Measurements from ENCODE around the gene CASP5.

The CASP5 gene

DNA sequence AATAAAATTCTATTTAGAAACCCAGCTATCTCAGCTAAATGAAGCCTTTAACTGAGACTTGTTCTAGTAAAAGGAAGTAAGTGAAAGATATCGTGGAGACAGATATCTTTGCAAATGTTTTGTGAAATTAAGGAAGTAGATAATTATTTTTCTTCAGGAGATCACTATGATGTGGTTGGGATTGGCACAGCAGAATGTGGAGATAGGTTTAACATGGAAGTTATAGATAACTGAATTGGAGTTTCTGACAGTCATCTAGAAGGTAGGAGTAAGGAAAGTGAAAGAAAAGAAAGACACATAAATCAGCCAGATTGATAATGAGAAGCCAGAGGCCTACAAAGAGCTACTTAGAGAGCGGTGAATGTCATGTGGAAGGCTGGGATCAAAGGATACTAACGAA, 4.7 kb upstream of the CASP5 start:
- DNase-seq (ENCODE audit: low read depth), result no peak
- no peak for TF ChIP-seq CTCF (IDR thresholded peaks at IDR 0.05; ENCODE audit: insufficient read depth, low read depth, low read length, missing control alignments)
- H3K4me3 ChIP-seq (ENCODE audit: low read length), result no peak overlapping the region

DNA sequence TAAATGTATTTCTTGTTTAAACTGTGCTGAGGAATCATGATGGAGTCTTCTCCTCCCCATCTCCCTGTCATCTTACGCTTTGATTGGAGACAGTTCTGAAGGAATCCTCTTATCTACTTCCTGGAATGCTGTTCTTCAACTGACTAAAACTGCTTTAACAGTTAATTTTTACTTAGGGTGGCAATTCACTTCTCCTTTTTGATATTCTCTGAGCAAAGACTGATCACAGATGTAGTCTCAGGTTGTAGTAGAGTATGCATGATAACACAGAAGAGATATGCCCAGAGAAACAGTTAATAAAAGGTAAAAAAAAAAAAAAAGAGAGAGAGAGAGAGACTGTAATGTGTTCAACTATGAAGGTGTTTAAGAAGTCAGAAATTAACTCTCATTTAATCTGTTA, 1.4 kb upstream of the CASP5 start:
- no peak overlapping the region for H3K4me3 ChIP-seq (ENCODE audit: low read length)
- DNase-seq (ENCODE audit: low read depth), result no peak
- TF ChIP-seq CTCF (IDR thresholded peaks at IDR 0.05; ENCODE audit: insufficient read depth, low read depth, low read length, missing control alignments), result no peak

DNA sequence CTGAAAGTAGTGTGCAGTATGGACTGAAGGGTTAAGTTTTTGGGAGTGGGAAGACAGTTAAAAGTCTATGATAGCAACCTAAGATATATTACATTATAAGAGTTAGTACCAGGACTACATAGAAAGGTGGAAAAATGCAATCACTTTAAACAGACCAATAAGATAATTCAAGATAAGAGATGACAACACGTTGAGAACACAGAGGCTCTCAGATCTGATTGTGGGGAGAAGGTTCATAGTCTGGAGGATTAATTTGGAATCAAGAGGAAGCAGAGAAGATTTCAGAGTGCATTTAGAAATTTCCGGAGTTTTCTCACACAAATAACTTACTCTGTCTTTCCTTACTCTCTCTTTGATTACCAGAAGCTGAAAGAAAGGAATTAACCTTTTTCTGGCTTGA, 441 bp downstream of the CASP5 start:
- DNase-seq (ENCODE audit: low read depth), result no peak
- TF ChIP-seq CTCF (IDR thresholded peaks at IDR 0.05; ENCODE audit: insufficient read depth, low read depth, low read length, missing control alignments), result no peak
- no peak overlapping the region for H3K4me3 ChIP-seq (ENCODE audit: low read length)

DNA sequence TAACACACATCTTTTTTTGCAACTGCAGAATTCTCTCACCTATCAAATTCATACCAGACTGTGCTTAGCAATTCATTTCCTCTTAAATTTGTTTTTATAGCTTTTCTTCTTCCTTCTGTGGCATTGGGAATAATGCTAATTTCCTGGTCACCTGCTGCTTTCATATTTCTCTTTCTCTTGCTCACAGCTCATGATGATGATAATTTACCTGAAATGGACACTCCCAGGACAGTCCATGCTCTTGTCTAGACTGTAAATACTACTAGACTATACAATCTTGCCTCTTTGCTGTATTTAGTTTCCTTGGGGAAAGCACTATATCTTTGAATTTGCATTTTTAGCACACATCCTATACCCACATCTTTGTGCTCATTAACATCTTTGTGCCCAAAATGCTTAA, 15.5 kb downstream of the CASP5 start:
- H3K4me3 ChIP-seq (ENCODE audit: low read length), result no peak overlapping the region
- no peak for DNase-seq (ENCODE audit: low read depth)
- no peak for TF ChIP-seq CTCF (IDR thresholded peaks at IDR 0.05; ENCODE audit: insufficient read depth, low read depth, low read length, missing control alignments)

DNA sequence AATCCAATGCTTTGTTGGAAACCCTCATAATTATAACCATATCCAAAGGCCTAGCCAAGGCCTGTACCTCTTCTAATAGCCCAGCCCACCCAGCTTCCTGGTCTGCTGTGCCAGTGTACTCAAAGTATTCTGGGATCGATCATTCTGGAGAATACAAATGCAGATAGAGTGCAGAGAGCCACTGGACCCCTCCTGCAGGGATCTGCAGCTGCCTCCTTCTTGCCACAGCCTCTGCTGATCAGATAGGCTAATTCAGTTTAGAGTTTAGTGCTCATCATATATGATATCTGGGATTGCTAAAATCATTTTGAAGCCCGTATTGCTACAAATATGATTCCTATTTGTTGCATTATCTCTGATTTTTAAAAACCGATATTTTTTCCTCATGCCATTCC, 17.5 kb downstream of the CASP5 start:
- TF ChIP-seq CTCF (IDR thresholded peaks at IDR 0.05; ENCODE audit: insufficient read depth, low read depth, low read length, missing control alignments), result no peak
- DNase-seq (ENCODE audit: low read depth), result no peak
- H3K4me3 ChIP-seq (ENCODE audit: low read length), result no peak overlapping the region

DNA sequence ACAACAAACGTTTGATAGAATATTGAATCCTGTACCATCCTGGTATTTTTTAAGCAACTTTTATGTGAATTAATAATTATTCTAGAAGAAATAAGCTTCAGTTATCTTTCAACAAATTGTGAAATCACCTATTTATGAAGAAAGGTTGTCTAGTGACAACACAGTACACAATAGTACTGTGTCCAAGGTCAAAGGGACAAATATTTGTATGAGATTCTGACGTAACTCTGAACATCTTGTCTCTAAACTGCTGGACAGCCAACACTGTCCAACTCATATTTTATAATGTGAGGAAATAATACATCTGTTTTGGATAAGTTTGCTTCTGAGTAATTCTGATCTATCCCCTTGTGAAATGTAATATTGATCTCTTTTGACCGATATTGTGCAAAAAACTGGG, 18.9 kb downstream of the CASP5 start:
- TF ChIP-seq CTCF (IDR thresholded peaks at IDR 0.05; ENCODE audit: insufficient read depth, low read depth, low read length, missing control alignments), result no peak
- H3K4me3 ChIP-seq (ENCODE audit: low read length), result no peak overlapping the region
- DNase-seq (ENCODE audit: low read depth), result no peak

DNA sequence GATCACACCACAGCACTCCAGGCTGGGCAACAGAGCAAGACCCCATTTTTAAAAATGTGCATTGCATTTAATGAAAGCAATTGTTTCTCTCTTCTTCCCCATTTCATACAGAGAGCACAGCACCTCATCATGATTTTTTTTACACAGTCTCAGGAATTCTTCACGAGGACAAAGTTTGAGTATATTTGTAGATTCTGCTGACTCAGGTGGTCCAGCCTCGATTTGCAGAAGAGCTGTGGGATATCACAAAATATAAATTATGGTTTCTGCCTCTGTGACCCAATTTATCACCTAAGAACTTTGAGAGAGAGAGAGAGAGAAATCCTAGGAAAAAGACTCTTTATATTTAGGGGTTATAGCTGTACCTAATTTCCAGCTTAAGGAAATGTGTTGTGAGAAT, 19.8 kb downstream of the CASP5 start:
- no peak for TF ChIP-seq CTCF (IDR thresholded peaks at IDR 0.05; ENCODE audit: insufficient read depth, low read depth, low read length, missing control alignments)

More for the DNA sequence above, 19.8 kb downstream of the CASP5 start:
- no peak for DNase-seq (ENCODE audit: low read depth)
- H3K4me3 ChIP-seq (ENCODE audit: low read length), result no peak overlapping the region
